ENCODE data around the gene HOXD1. TPM values are rescaled to one million over a fixed set of nuclear protein-coding genes. Genes with fewer than 3 reads are reported as not detected.
A peak's percentile ranks its signal among the peaks of the same experiment; 100 is the strongest.

HOXD1 gene
- total RNA-seq, 1 donor from 2014 or later: 9.8 TPM

DNA sequence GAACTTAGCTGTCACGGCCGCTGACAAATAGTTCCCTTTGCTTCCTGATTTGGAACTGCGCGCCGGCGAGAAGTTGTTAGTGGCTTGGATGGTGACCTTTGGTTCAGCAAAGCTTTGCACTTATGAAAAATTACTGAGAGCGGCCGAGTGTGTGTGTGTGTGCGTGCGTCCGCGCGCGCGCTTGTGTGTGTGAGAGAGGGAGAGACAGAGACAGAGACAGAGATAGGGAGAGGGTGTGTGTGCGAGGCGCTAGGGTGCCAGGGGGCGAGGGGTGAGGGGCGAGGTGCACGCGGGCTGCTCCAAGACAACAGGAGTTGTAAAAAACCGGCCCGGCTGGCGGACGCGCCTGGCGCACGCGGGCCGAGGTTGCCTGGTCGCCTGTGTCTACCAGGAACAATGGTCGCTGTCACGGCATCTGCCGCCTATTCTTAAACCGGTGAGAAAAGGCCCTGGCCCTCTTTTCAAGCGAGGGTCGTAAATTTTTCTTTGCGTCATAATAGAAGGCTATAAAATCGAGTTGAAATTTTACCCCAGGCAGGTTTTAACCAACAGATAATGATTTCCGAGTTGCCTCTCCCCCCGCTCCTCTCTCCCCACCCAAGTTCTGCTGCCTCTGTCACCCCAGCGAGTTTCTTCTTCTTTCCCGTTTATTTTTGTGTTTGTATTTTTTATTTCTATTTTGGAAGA, 30.8 kb upstream of the HOXD1 start:
- TF ChIP-seq, protein P1, sequence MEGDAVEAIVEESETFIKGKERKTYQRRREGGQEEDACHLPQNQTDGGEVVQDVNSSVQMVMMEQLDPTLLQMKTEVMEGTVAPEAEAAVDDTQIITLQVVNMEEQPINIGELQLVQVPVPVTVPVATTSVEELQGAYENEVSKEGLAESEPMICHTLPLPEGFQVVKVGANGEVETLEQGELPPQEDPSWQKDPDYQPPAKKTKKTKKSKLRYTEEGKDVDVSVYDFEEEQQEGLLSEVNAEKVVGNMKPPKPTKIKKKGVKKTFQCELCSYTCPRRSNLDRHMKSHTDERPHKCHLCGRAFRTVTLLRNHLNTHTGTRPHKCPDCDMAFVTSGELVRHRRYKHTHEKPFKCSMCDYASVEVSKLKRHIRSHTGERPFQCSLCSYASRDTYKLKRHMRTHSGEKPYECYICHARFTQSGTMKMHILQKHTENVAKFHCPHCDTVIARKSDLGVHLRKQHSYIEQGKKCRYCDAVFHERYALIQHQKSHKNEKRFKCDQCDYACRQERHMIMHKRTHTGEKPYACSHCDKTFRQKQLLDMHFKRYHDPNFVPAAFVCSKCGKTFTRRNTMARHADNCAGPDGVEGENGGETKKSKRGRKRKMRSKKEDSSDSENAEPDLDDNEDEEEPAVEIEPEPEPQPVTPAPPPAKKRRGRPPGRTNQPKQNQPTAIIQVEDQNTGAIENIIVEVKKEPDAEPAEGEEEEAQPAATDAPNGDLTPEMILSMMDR (IDR thresholded peaks at IDR 0.05; ENCODE audit: insufficient read depth, low read length, poor library complexity, severe bottlenecking): no peak
- peaks cover 2% of the 10 kb centered on the region for H3K36me3 ChIP-seq (ENCODE audit: control insufficient read depth, insufficient read depth, low read length)
- DNase-seq (ENCODE audit: low read depth): no peak
- H3K4me3 ChIP-seq (ENCODE audit: low read depth, low read length): peak overlapping the region; percentile 43
- H3K27me3 ChIP-seq (ENCODE audit: control insufficient read depth, insufficient read depth, low read length): no peaks in the 10 kb centered on the region

DNA sequence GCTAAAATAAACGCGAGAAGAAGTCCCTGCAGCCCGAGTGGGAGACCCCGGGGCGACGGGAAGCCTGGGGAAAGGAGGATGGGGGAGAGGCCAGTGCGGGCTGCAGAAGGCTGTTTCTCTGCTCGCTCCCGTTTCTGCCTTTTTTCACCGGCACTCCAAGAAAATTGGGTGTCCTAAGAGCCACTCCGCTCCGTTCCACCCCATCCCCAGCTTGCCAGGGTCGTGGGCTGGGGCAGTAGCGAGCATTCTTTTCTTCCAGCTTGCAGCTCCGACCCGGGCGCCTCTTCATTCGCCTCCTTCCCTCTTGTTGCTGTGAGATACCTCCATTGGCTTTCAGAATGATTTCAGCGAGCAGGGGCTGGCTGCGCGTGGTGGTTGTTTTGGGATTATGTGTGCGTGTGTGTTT, 30.3 kb upstream of the HOXD1 start:
- TF ChIP-seq, protein P1 (IDR thresholded peaks at IDR 0.05; ENCODE audit: insufficient read depth, low read length, poor library complexity, severe bottlenecking): no peak
- Histone ChIP-seq H3K36me3 (ENCODE audit: control insufficient read depth, insufficient read depth, low read length) (no peaks in the 10 kb centered on the region), H3K27me3 (ENCODE audit: control insufficient read depth, insufficient read depth, low read length) (no peaks in the 10 kb centered on the region), H3K4me3 (ENCODE audit: low read depth, low read length) (peak overlapping the region; percentile 43)
- DNase-seq (ENCODE audit: low read depth): no peak

DNA sequence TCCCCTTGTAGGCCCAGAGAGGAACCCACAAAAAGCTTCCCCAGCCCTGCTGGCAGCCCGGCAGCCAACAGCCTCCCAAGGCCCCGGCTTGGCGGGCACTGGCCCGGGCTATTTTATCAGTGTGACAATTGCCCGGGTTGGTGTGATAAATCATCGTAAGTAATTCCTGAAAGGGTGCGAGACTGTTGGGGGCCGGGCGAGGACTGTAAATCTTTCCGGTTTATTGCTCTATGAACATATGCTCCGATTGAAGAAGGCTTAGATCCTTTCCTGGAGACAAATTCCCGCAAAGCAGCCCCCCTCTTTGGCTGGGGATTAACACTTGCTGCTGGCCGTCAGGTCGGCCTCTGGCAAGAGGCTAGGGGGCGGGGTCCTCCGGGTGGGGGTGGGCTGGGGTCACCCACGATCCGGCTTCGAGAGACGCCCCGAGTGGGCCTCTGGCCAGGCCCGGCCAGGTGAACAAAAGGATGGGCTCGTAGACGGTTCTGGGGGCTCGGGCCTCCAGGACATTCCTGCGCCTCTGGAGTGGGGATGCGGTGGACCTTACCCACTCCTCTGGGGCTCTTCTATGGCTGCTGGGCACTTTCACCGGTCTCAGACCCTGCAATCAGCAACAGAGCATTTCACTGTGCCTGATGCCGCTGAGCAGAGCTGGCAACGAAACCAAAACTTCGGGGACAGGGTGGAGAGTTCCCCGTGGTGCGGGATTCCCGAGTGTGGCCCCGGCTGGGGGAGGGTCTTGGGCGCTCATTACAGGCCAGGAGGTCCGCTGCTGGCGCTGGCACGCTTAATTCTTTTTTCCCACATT, 29.4 kb upstream of the HOXD1 start:
- DNase-seq (ENCODE audit: low read depth): no peak
- H3K4me3 ChIP-seq (ENCODE audit: low read depth, low read length): peak overlapping the region; percentile 43
- no peaks in the 10 kb centered on the region for H3K36me3 ChIP-seq (ENCODE audit: control insufficient read depth, insufficient read depth, low read length)
- no peaks in the 10 kb centered on the region for H3K27me3 ChIP-seq (ENCODE audit: control insufficient read depth, insufficient read depth, low read length)
- TF ChIP-seq, protein P1 (IDR thresholded peaks at IDR 0.05; ENCODE audit: insufficient read depth, low read length, poor library complexity, severe bottlenecking): no peak

DNA sequence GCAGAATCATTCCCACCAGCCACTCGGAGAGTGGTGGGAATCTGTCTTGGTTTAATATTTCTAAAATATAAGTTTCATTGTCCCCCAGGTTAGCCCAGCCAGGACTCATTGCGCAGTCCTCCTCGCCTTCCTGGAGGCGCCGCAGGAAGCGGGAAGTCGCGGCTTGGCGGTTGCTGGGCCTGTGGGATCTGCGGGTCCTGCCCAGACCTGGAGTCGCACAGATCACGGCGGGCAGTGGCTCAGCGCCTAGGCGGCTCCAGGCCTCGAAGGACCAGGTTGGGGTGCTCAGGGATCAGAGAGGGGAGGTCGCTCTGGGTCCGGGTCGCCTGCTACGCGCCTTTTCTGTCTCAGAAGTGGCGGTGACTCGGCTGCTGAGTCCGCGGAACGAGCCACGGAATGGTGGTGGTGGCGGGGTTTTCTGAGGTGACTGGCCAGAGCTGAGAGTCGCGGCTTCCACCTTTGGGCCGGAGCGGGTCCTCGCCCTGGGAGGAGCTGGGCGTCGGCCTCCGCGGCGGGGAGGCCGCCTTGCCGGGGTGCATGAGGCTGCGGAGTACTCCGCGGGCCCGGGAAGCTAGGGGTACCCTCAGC, 28.7 kb upstream of the HOXD1 start:
- DNase-seq (ENCODE audit: low read depth): no peak
- Histone ChIP-seq H3K36me3 (ENCODE audit: control insufficient read depth, insufficient read depth, low read length) (no peaks in the 10 kb centered on the region), H3K4me3 (ENCODE audit: low read depth, low read length) (peak overlapping the region; percentile 43), H3K27me3 (ENCODE audit: control insufficient read depth, insufficient read depth, low read length) (no peaks in the 10 kb centered on the region)
- TF ChIP-seq, protein P1 (IDR thresholded peaks at IDR 0.05; ENCODE audit: insufficient read depth, low read length, poor library complexity, severe bottlenecking): no peak

DNA sequence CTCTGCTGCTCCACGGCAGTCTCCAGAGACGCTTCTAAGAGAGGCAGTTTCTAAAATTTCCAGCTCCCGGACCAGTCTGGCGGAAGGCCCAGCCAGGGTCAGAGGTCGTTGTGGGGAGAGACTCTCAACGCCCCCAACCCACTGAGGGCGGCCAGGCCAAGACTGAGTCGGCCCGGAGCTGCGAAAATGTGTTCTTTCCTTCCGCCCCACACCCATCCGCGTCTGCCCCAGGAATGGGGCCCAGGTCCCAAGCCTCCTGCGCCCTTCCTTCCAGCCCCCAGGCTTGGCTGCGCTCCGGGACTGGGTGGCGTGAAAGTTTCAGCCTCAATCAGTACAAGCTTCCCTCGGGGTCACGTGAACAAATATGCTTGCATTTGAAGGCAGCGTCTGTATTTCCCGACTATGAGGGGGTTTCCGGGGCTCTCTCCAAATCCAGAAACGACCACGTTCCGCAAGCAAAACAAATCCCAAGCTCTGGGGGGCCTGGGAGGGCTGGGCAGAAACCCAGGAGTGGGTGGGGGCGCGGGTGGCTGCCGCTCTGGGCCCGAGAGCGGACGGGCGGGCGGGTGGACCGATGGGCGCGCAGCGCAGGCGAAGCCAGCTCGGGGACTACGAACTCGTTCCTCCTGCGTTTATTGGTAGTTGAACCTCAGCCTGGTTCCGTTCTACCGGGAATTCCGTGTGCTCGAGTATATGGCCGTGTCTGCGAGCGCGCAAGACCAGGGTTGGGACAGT, 28.1 kb upstream of the HOXD1 start:
- TF ChIP-seq, protein P1 (IDR thresholded peaks at IDR 0.05; ENCODE audit: insufficient read depth, low read length, poor library complexity, severe bottlenecking): no peak
- H3K36me3 ChIP-seq (ENCODE audit: control insufficient read depth, insufficient read depth, low read length): no peaks in the 10 kb centered on the region
- no peaks in the 10 kb centered on the region for H3K27me3 ChIP-seq (ENCODE audit: control insufficient read depth, insufficient read depth, low read length)
- H3K4me3 ChIP-seq (ENCODE audit: low read depth, low read length): peak overlapping the region; percentile 43
- DNase-seq (ENCODE audit: low read depth): no peak
